T-helper 2 cell (primary cell): ENCODE data around the gene CNTNAP2.

Source experiments
- DNase-seq, 5 experiments: peaks; one replicate each; pipeline versions ENCODE4 v3.0.0 to v3.0.0-alpha.2; 2012 to 2022

CNTNAP2 gene

DNA sequence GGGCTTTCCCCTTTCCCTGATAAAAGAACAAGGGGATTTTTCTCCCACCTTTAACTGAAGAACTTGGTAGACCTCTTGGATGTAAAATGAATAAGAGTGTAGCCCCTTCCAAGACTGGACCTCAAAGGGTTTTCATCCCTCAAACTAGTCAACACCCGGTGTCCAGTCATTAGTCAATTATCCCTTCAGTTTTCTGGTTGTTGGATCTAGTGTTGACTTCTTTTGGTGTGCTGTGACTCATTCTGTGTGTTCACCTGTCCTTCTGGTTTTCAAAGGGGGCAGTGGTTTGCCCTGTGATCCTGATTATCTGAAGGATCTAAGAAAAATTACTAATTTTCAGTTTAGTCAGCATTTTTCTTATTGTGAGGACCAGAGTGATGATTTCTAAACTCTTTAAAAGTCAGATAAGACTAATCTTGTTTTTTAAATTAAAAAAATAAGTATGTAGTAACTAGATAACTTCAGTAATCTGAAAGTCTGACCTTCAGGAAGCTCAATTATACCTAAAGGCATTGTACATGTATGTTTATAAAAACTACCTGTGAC is 583.5 kb downstream of the CNTNAP2 start:
- DNase-seq = no peak

GRCh38 chr7:146701166-146701565 is 584.6 kb downstream of the CNTNAP2 start:
- DNase-seq = no peak

DNA sequence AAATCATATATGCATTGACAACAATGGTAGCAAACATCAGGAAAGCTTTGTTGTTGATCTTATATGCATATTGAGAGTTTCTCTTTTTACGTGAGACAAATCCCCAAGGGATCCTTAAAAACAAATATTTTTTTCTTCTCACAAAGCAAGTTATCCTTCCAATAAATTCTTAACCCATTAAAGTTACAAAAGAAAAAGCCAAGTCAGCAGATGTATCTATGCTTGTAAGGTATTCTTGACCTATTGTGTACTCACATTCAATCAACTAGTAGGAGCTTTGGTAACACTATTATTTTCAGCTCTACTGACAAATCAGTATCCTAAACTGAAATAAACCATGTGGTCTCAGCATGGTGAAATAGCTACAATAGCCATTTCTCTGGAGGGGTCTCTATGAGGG is 586.3 kb downstream of the CNTNAP2 start:
- no peak for DNase-seq

DNA sequence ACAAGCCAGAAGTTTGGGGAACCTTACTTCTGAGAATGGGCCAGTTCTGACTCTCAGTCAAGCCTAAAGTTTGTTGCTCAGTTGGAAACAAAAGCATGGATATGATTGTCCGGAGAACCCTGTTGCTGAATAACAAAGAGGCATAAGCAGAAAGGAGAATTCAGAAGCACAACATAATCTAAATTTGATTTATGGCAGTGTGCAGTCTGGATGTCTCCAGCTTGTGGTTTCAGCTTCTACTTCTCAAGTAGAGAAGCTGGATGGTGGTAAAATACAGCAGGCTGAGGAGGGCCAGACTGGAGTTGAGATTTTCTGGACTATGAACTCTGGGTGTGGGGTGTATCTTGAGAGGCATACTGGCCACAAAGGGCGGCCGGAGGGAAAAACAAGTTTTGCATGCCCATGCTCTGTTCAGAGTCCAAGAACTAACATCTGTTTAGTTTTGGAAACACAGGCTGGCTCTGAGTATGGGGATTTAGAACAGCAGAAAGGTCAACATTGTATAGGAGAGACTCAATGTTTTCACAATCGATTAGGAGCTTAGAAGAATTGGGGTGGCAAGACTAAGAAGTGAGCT is 592.9 kb downstream of the CNTNAP2 start:
- no peak for DNase-seq

GRCh38 chr7:146713205-146713604 is 596.6 kb downstream of the CNTNAP2 start:
- DNase-seq = no peak

- DNase-seq = no peak
Measured at GRCh38 chr7:146713934-146714333, 597.3 kb downstream of the CNTNAP2 start.

GRCh38 chr7:146720195-146720594 is 603.6 kb downstream of the CNTNAP2 start:
- no peak for DNase-seq

DNA sequence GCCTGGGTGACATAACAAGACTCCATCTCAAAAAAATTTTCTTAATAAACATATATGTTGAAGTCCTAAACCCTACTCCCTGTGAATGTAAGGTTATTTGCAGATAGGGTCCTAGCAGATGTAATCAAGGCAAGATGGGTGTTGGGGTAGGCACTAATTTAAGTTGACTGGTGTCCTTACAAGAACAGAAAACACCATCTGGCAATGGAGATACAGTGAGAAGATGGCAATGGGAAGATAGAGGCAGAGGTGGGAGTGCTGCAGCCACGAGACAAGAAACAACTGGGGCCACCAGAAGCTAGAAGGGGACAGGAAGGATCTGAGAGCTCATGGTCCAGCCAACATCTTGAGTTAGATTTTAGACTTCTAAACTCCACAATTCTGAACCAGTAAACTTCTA is 606.4 kb downstream of the CNTNAP2 start:
- DNase-seq = no peak

- DNase-seq = no peak
Measured at GRCh38 chr7:146725520-146725919, 608.9 kb downstream of the CNTNAP2 start.

- no peak for DNase-seq
Measured at GRCh38 chr7:146728141-146728540, 611.5 kb downstream of the CNTNAP2 start.

DNA sequence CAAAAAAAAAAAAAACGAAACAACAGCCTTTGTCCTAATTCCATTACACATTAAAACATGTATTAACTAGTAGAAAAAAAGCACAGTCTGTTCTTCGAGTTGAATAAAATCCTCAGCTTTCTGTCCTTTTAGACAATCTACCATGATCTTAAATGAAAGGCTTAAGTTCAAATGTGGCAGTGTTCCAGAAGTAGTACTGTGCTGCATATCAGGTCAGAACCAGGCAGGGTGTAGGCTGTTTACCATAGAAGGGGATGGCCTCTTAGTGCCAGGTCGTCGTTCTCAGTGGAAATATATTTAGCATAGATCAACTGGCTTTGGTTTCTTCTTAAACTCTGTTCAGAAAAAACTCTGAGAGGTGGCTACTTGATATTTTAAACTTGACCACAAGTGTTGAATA is 612.0 kb downstream of the CNTNAP2 start:
- DNase-seq = no peak

DNA sequence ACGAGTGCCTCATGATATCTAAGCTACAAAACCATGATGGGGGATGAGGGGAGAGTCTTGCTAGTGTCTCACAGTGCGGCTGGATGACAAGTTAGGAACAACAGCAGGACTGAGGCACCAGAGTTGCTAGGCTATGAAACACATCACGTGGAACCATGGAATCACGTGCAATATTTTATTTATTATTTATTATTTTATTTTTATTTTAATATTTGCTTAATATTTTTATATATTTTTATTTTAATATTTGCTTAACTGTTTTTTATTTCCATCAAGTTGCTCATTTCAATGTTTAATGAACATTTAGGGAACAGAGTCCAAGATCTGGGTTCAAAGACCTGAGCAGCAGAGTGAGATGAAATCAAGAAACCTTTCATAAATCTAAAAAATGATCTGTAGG is 614.6 kb downstream of the CNTNAP2 start:
- no peak for DNase-seq

GRCh38 chr7:146735992-146736391 is 619.4 kb downstream of the CNTNAP2 start:
- no peak for DNase-seq

GRCh38 chr7:146736446-146737190 is 620.0 kb downstream of the CNTNAP2 start:
- no peak for DNase-seq

DNA sequence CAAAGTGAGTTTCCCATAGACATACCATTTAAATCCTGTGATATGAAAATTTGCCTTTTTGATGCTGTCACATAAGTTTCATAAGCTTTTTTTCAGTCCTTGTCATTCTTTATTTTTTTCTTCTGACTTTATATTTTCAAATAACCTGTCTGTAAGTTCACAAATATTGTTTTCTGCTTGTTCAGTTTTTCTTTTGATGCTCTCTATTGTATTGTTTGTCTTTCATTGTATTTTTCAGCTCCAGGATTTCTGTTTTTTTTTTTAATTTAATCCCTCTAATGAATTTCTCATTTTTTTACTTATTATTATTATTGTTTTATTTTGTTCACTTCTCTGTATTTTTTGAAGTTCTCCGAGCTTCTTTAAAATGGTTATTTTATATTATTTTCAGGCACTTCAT is 623.4 kb downstream of the CNTNAP2 start:
- no peak for DNase-seq

DNA sequence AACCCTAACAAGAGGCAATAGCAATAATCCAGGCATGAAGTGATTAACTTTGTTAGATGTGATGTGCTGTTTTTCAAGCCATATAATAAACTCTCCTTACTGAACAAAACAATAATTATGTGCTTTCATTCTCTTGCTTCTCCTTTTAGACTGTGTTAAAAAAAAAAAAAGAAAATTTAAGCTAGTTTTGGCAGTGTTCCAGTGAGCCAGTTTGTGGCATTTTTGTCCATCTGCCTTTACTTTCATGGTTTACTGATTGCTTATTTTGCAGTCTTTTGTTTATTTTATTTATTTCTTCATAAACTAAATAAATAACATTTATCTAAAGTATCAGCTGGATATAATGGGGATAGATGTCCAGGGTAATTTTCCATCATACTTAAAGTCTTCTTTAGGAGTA is 625.3 kb downstream of the CNTNAP2 start:
- no peak for DNase-seq

DNA sequence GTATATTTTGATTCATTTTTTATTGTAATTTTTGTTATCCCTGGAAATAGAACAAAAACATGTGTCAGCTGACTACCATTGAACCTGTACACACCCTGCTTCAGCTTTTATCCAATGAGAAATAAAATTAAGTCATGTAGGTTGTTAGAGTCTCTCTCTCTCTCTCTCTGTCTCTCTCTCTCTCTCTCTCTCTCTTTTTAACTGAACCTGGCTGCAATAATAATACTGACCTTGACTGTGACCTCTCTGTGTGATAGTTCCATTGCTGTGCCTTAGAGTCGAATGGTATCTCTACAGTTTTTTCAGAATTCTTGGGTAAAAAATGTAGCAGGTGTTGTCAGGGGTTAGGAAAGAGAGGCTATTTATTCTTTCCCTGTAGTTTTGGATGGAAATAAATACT is 637.8 kb downstream of the CNTNAP2 start:
- DNase-seq = no peak

DNA sequence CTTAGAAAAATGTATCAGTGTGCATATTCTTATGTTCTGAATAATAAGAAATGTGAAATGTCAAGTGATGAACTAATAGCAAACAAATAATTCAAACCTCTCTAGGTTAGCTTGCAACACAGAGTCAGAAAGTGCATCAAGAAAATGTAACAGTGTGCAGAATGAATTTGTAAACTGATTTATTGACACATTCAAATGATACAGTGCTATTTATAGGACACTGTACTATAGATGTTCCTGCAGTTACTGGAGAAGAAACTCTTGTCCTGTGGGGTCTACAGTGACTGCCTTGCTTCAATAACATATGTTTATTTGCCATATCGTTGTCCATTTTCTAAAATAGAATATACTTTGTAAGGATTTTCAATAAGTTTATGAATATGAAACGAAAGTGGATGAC is 639.0 kb downstream of the CNTNAP2 start:
- no peak for DNase-seq

GRCh38 chr7:146764458-146764857 is 647.9 kb downstream of the CNTNAP2 start:
- DNase-seq = no peak

- no peak for DNase-seq
Measured at GRCh38 chr7:146768957-146769356, 652.4 kb downstream of the CNTNAP2 start.

DNA sequence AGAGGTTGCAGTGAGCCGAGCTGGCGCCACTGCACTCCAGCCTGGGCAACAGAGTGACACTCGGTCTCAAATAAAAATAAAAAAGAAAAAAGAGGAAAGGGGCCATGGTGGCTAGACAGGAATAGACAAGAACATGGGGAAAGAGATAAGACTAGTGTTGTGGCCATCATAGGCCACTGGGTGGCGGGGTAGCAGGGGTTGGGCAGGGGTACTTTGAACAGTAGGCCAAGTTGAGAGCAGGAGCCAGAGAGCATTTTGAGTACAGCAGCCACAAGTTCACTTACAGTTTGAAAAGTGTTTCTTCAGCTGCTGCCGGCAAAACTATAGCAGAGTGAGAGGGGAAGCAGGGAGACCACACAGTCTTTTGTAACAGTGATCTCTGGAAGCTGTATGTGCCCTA is 656.0 kb downstream of the CNTNAP2 start:
- DNase-seq = no peak

GRCh38 chr7:146773506-146773905 is 656.9 kb downstream of the CNTNAP2 start:
- DNase-seq = no peak

- DNase-seq = no peak
Measured at GRCh38 chr7:146781352-146782116, 664.9 kb downstream of the CNTNAP2 start.

GRCh38 chr7:146787266-146787665 is 670.7 kb downstream of the CNTNAP2 start:
- no peak for DNase-seq
